H9 (cell line): ENCODE measurements around the gene IL21R. TPM values are rescaled to one million over a fixed set of nuclear protein-coding genes. Genes with fewer than 3 reads are reported as not detected.

Source experiments
- DNase-seq: peaks from one replicate; pipeline ENCODE4 v3.0.0-alpha.2; 2017
- H2AFZ ChIP-seq: one replicate; pipeline ENCODE4 v1.6.1; 2013; ENCODE audit warnings: mild to moderate bottlenecking, low read length, control low read depth, moderate library complexity
- H2AK5ac ChIP-seq: 2 replicates; pipeline ENCODE4 v1.6.1; 2013; ENCODE audit warnings: low read length, control low read depth, mixed read lengths; ENCODE audit not compliant: insufficient read length
- H2BK120ac ChIP-seq: one replicate; pipeline ENCODE4 v1.6.1; 2013; ENCODE audit warnings: low read depth, mild to moderate bottlenecking, low read length, control low read depth, inconsistent platforms; ENCODE audit not compliant: poor library complexity, severe bottlenecking
- H2BK12ac ChIP-seq: 2 replicates; pipeline ENCODE4 v1.6.1; 2013; ENCODE audit warnings: low read length, control low read depth, mixed read lengths, low read depth; ENCODE audit not compliant: insufficient read length
- H2BK15ac ChIP-seq: 2 replicates; pipeline ENCODE4 v1.6.1; 2013; ENCODE audit warnings: low read depth, low read length, control low read depth
- H2BK20ac ChIP-seq: one replicate; pipeline ENCODE4 v1.6.1; 2013; ENCODE audit warnings: low read depth, mild to moderate bottlenecking, low read length, control low read depth, inconsistent platforms; ENCODE audit not compliant: poor library complexity, severe bottlenecking
- H2BK5ac ChIP-seq: 2 replicates; pipeline ENCODE4 v1.6.1; 2013; ENCODE audit warnings: low read length, control low read depth, mixed read lengths; ENCODE audit not compliant: insufficient read length
- H3K14ac ChIP-seq: 2 replicates; pipeline ENCODE4 v1.6.1; 2013; ENCODE audit warnings: low read length, control low read depth; ENCODE audit not compliant: insufficient read depth
- H3K18ac ChIP-seq: 2 replicates; pipeline ENCODE4 v1.6.1; 2013; ENCODE audit warnings: low read depth, mild to moderate bottlenecking, mixed read lengths, low read length, control low read depth; ENCODE audit not compliant: insufficient read length
- H3K23ac ChIP-seq: 2 replicates; pipeline ENCODE4 v1.6.1; 2013; ENCODE audit warnings: low read length, control low read depth, mixed read lengths, low read depth; ENCODE audit not compliant: insufficient read length
- H3K23me2 ChIP-seq: 2 replicates; pipeline ENCODE4 v1.6.1; 2013; ENCODE audit warnings: low read depth, mild to moderate bottlenecking, mixed read lengths, low read length, control low read depth; ENCODE audit not compliant: insufficient read length, poor library complexity, severe bottlenecking
- H3K27ac ChIP-seq: 2 replicates; pipeline ENCODE4 v1.5.1; 2013; ENCODE audit warnings: low read length, control low read depth, mixed read lengths, low read depth; ENCODE audit not compliant: insufficient read length
- H3K27me3 ChIP-seq: 2 replicates; pipeline ENCODE4 v1.6.1; 2013; ENCODE audit warnings: low read length, control low read depth, inconsistent platforms; ENCODE audit not compliant: insufficient read depth
- H3K4ac ChIP-seq: 2 replicates; pipeline ENCODE4 v1.6.1; 2013; ENCODE audit warnings: low read depth, mild to moderate bottlenecking, control low read depth, inconsistent platforms, low read length, moderate library complexity
- H3K4me1 ChIP-seq: 2 replicates; pipeline ENCODE4 v1.6.1; 2013; ENCODE audit warnings: low read length, control low read depth, inconsistent platforms; ENCODE audit not compliant: insufficient read depth
- H3K4me2 ChIP-seq: 2 replicates; pipeline ENCODE4 v1.6.1; 2013; ENCODE audit warnings: low read length, control low read depth, mixed read lengths; ENCODE audit not compliant: insufficient read length, insufficient read depth
- H3K56ac ChIP-seq: 2 replicates; pipeline ENCODE4 v1.6.1; 2013; ENCODE audit warnings: low read depth, mild to moderate bottlenecking, mixed read lengths, low read length, control low read depth; ENCODE audit not compliant: insufficient read length
- H3K79me1 ChIP-seq: 2 replicates; pipeline ENCODE4 v1.6.1; 2013; ENCODE audit warnings: low read depth, mild to moderate bottlenecking, moderate library complexity, low read length, control low read depth, inconsistent platforms; ENCODE audit not compliant: insufficient read depth, poor library complexity, severe bottlenecking
- H3K79me2 ChIP-seq: 2 replicates; pipeline ENCODE4 v1.6.1; 2013; ENCODE audit warnings: low read length, control low read depth, inconsistent platforms; ENCODE audit not compliant: insufficient read depth
- H3K9ac ChIP-seq: 2 replicates; pipeline ENCODE4 v1.6.1; 2013; ENCODE audit warnings: low read length, control low read depth, mixed read lengths; ENCODE audit not compliant: insufficient read length; ENCODE audit errors: extremely low read depth
- H3K9me3 ChIP-seq: one replicate; pipeline ENCODE4 v1.6.1; 2013; ENCODE audit warnings: low read depth, low read length, inconsistent platforms; ENCODE audit not compliant: control insufficient read depth
- H3T11ph ChIP-seq: one replicate; pipeline ENCODE4 v1.6.1; 2013; ENCODE audit warnings: mild to moderate bottlenecking, low read length, control low read depth, inconsistent platforms
- H4K20me1 ChIP-seq: one replicate; pipeline ENCODE4 v1.6.1; 2013; ENCODE audit not compliant: control insufficient read depth, insufficient read length, insufficient read depth
- H4K5ac ChIP-seq: 2 replicates; pipeline ENCODE4 v1.6.1; 2013; ENCODE audit warnings: low read depth, mild to moderate bottlenecking, mixed read lengths, low read length, control low read depth; ENCODE audit not compliant: insufficient read length
- H4K8ac ChIP-seq: replicated peaks from 2 replicates; pipeline ENCODE4 v1.6.1; 2013; ENCODE audit warnings: low read length, control low read depth, mixed read lengths, low read depth; ENCODE audit not compliant: insufficient read length
- H4K91ac ChIP-seq: 2 replicates; pipeline ENCODE4 v1.6.1; 2013; ENCODE audit warnings: low read depth, mild to moderate bottlenecking, moderate library complexity, mixed read lengths, low read length, control low read depth; ENCODE audit not compliant: insufficient read length
- H3K27ac Mint-ChIP-seq, 3 experiments: 2 replicates in 2 of 3; 3 replicates in 1 of 3; pipeline ENCODE4 v1.8.0; 2020 to 2021; ENCODE audit warnings: mixed read lengths in 3 of 3, mild to moderate bottlenecking in 1 of 3, moderate library complexity in 1 of 3
- H3K27me3 Mint-ChIP-seq: 2 replicates; pipeline ENCODE4 v1.8.0; 2021; ENCODE audit warnings: low read depth, mild to moderate bottlenecking, moderate library complexity, mixed read lengths
- H3K36me3 Mint-ChIP-seq, 3 experiments: 2 replicates in 2 of 3; 3 replicates in 1 of 3; pipeline ENCODE4 v1.8.0; 2020 to 2021; ENCODE audit warnings: low read depth in 3 of 3, mixed read lengths in 3 of 3; ENCODE audit not compliant: insufficient read depth in 1 of 3
- H3K4me1 Mint-ChIP-seq, 2 experiments: 2 replicates each; pipeline ENCODE4 v1.8.0; 2020; ENCODE audit warnings: mixed read lengths in 2 of 2
- H3K4me3 Mint-ChIP-seq, 2 experiments: 2 replicates in 1 of 2; 3 replicates in 1 of 2; pipeline ENCODE4 v1.8.0; 2020 to 2021; ENCODE audit warnings: mild to moderate bottlenecking in 2 of 2, mixed read lengths in 2 of 2, moderate library complexity in 1 of 2
- H3K9me3 Mint-ChIP-seq, 2 experiments: 2 replicates in 1 of 2; 3 replicates in 1 of 2; pipeline ENCODE4 v1.8.0; 2020; ENCODE audit warnings: mild to moderate bottlenecking in 2 of 2, mixed read lengths in 2 of 2, moderate library complexity in 1 of 2
- WGBS: extraction: QIAGEN DNeasy Blood & Tissue Kit; methylation state at CpG from one replicate; pipeline ENCODE4 v1.1.7; 2013; ENCODE audit warnings: missing lambda C conversion rate, low lambda C conversion rate, mixed read lengths; ENCODE audit not compliant: insufficient read length; ENCODE audit errors: extremely low coverage; 5-methylcytosine and 5-hydroxymethylcytosine counted together
- total RNA-seq: library from RNA; stranded (reverse); gene quantifications from 2 replicates; pipeline ENCODE4 v1.2.1, GENCODE V29; 2021
- TF ChIP-seq, protein P1 (sequence below): fragments of 200-600 bp; sonication (generic); conservative IDR thresholded peaks from 3 replicates; pipeline ENCODE4 v1.8.0; 2021; ENCODE audit warnings: antibody characterized with exemption, mild to moderate bottlenecking

The IL21R gene
- total RNA-seq, 1 experiment from 2014 or later: 0.07 TPM

DNA sequence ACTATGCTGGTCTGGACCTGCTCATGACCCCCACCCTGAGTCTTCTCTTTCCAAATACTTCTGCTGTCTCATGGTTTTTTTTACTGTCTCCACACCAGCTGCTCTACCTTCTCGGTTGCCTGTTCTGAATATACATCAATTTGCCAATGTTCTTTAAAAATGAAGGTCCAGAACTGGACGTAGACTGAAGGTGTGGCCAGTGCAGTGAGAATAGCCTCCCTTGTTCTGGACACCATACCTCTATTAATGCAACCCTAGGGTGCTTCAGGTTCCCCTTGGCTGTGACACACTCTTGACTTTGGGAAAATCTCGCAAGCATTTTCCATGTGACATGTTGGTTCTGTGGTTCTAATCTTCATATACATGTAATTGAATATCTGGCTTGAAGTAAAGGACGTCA, 15.3 kb upstream of the IL21R start:
- Histone ChIP-seq H3T11ph (no peak overlapping the region), H2AFZ (no peak overlapping the region), H3K23me2 (no peaks in the 10 kb centered on the region), H2AK5ac (no peak overlapping the region), H4K5ac (no peak overlapping the region), H3K27me3 (no peaks in the 10 kb centered on the region), H2BK20ac (no peak overlapping the region), H3K79me2 (no peaks in the 10 kb centered on the region), H4K20me1 (no peaks in the 10 kb centered on the region), H2BK12ac (no peak overlapping the region), H3K14ac (no peak overlapping the region), H3K27ac (no peak overlapping the region), H4K91ac (no peak overlapping the region), H3K4ac (no peak overlapping the region), H3K79me1 (no peaks in the 10 kb centered on the region), H3K23ac (no peak overlapping the region), H2BK15ac (no peak overlapping the region), H3K4me1 (no peaks in the 10 kb centered on the region), H3K18ac (no peak overlapping the region), H4K8ac (no peak overlapping the region), H3K56ac (no peak overlapping the region), H2BK120ac (no peak overlapping the region), H3K9me3 (no peaks in the 10 kb centered on the region), H3K4me2 (no peak overlapping the region), H3K9ac (no peak overlapping the region), H2BK5ac (no peak overlapping the region)
- Mint-ChIP-seq H3K27ac (no peak overlapping the region), H3K4me3 (no peak overlapping the region), H3K4me1 (peaks cover 0 to 4% of the 10 kb centered on the region in 2 experiments; a peak in 2 of 4 replicates), H3K27me3 (peaks cover 8% of the 10 kb centered on the region; the same call in 1 of the 2 replicates), H3K36me3 (peaks cover 0 to 3% (median 2%) of the 10 kb centered on the region in 3 experiments; a peak in 1 of 7 replicates), H3K9me3 (peaks cover 5 to 10% of the 10 kb centered on the region in 2 experiments; a peak in 3 of 5 replicates)
- no CpG with 5 or more reads among the region's 4 CpGs for WGBS
- no peak for DNase-seq
- TF ChIP-seq, protein P1, sequence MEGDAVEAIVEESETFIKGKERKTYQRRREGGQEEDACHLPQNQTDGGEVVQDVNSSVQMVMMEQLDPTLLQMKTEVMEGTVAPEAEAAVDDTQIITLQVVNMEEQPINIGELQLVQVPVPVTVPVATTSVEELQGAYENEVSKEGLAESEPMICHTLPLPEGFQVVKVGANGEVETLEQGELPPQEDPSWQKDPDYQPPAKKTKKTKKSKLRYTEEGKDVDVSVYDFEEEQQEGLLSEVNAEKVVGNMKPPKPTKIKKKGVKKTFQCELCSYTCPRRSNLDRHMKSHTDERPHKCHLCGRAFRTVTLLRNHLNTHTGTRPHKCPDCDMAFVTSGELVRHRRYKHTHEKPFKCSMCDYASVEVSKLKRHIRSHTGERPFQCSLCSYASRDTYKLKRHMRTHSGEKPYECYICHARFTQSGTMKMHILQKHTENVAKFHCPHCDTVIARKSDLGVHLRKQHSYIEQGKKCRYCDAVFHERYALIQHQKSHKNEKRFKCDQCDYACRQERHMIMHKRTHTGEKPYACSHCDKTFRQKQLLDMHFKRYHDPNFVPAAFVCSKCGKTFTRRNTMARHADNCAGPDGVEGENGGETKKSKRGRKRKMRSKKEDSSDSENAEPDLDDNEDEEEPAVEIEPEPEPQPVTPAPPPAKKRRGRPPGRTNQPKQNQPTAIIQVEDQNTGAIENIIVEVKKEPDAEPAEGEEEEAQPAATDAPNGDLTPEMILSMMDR: no peak
